CD4-positive, alpha-beta T cell treated with Interferon alpha-2 for 1 hour (primary cell): ENCODE measurements around the gene DBR1.

Experiments used
- DNase-seq, 2 donors: peaks; one replicate each; pipeline ENCODE4 v3.0.0-alpha.2; 2020 to 2022

Gene DBR1

DNA sequence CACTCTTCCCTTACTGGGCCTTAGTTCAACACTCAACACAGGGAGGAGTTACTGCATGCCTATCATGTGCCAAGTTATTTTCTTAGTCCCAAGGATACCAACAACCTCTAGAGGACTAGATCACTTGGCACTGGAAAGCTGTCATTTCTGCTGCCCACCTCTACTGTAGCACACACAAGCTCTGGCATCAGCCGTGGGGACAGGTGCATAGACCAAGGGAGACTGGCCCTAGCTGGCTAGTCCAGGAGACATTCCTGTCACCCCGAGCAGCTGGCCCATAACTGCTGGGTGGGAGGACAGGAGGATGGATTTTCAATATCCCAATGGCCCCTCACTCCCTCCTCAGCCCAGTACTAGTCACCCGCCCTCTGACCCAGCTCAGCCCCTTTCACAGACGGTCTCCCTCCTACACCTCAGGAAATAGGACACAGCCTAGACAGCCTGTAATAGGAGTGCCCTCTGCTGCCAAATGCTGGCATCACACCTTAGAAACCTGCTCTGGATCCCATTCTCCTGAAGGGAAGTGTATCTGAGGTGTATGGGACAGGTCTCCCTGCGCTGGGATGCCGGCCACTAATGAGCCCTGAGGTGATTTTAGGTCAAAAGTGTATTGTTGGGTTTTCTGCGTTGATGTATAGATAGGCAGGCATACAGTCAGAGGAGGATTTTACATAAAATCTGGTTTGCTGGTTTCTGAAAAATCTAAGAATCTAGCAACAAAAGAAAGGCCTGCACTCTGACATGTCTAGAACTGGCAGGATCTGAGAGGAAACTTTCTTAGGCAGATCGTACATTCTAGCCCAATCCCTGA lies 55.9 kb downstream of the DBR1 start:
- DNase-seq = peak; percentile 26 to 46

- peak in 1 of 2 donors; percentile 5 for DNase-seq
These were observed 59.4 kb downstream of the DBR1 start, which contains the start of gene DZIP1L for GRCh38 chr3:138114988-138115971. DZIP1L (minus strand) TSS chr3:138115608; CDS start chr3:138103971, 11,637 bp downstream.

DNA sequence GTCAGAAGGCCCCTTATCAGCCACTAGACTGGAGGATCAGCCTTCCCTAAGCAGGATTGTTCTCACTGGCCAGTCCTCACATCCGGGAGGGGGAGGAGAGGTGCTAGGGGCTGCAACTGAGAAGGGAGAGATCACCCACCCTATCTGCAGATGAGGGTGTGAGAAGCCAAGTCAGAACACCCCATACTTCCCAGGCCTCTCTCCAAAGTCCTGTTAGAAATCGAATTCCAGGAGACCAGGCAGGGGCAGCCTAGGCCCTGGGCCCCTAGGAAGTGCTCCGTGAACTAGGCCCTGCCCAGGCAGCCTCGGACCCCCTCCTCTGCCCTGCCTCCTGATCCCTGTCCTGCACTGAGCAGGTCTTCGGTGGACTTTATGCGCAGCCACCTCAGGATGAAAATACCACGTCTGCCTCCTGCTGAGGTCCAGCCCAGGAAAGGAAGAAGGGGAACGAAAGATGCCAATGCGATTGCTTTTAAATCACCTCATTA lies 60.2 kb downstream of the DBR1 start:
- no peak for DNase-seq

DNA sequence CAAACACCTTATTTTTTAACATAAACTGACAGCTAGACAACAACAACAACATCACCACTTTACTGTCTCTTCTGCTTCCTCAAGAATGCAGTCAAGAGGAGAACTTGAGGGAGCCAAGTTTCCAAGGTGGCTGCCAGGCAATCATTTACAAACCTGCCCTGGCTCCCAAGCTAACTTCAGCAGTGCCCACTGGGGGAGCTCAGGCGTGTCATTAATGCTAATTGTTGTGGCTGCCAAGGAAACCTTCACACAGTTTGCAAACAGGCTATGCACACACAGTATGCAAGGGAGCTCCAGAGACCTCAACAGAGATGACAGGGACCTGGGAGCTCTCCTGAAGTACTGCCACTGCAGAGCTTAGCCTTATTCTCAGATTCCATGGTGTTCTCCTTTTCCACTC lies 61.4 kb downstream of the DBR1 start:
- DNase-seq = no peak

GRCh38 chr3:138112362-138112761 lies 62.4 kb downstream of the DBR1 start:
- no peak for DNase-seq
